KMS-11 (cell line): ENCODE measurements around the gene URGCP.

Source experiments
- H2AFZ ChIP-seq: fragments of 200-600 bp; sonication (generic); 2 replicates; pipeline ENCODE4 v1.6.1; 2016; ENCODE audit warnings: antibody characterized with exemption, mixed run types, low read depth
- H3K27ac ChIP-seq: fragments of 200-600 bp; sonication (generic); 2 replicates; pipeline ENCODE4 v1.6.1; 2016; ENCODE audit warnings: mild to moderate bottlenecking, mixed run types
- H3K27me3 ChIP-seq: fragments of 200-600 bp; sonication (generic); 2 replicates; pipeline ENCODE4 v1.6.1; 2017; ENCODE audit warnings: mild to moderate bottlenecking, low read depth, mixed run types, moderate library complexity; ENCODE audit not compliant: insufficient read depth
- H3K36me3 ChIP-seq: fragments of 200-600 bp; sonication (generic); 2 replicates; pipeline ENCODE4 v1.6.1; 2017; ENCODE audit warnings: mild to moderate bottlenecking, mixed run types; ENCODE audit not compliant: insufficient read depth
- H3K4me1 ChIP-seq: fragments of 200-600 bp; sonication (generic); 2 replicates; pipeline ENCODE4 v1.6.1; 2016; ENCODE audit warnings: mild to moderate bottlenecking, low read depth, mixed run types; ENCODE audit not compliant: poor library complexity, severe bottlenecking
- H3K4me2 ChIP-seq: fragments of 200-600 bp; sonication (generic); 2 replicates; pipeline ENCODE4 v1.7.0; 2016; ENCODE audit warnings: mild to moderate bottlenecking, mixed run types
- H3K4me3 ChIP-seq: fragments of 200-600 bp; sonication (generic); IDR thresholded peaks from 2 replicates; pipeline ENCODE4 v1.6.1; 2017; ENCODE audit warnings: low read depth, low read length, mixed read lengths; ENCODE audit not compliant: insufficient read depth
- H3K79me2 ChIP-seq: fragments of 200-600 bp; sonication (generic); 2 replicates; pipeline ENCODE4 v1.6.1; 2016; ENCODE audit warnings: low read depth, mixed run types; ENCODE audit not compliant: insufficient read depth
- H3K9ac ChIP-seq: fragments of 200-600 bp; sonication (generic); 2 replicates; pipeline ENCODE4 v1.6.1; 2016; ENCODE audit warnings: mild to moderate bottlenecking, mixed run types
- H4K20me1 ChIP-seq: fragments of 200-600 bp; sonication (generic); 2 replicates; pipeline ENCODE4 v1.6.1; 2016; ENCODE audit warnings: mild to moderate bottlenecking, mixed run types; ENCODE audit not compliant: insufficient read depth
- CTCF ChIP-seq: fragments of 200-600 bp; sonication (generic); conservative IDR thresholded peaks from 2 replicates; pipeline ENCODE4 v1.6.1; 2017; ENCODE audit warnings: low read depth, mild to moderate bottlenecking, antibody characterized with exemption, low read length, moderate library complexity, mixed read lengths

The URGCP gene

DNA sequence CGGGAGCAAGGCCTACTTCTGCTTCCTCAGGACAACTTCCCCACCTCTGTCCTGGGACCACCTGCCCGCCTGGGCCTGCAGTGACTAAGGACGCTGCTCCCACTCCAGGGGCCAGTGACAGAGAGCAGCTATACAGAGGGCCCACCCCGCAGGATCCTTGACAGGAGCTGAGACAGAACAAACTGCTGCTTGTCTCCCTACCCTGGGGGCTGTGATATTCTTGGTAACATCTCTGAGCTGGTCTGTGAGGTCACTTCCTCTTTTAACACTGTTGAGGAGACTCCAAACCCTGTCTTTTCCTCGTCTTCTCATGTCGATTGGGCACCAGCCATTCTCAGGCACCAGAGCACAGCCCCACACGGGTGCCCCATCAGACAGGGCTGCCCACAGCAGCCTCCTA is 30.2 kb downstream of the URGCP start:
- no peak for TF ChIP-seq CTCF
- no peak overlapping the region for H3K27ac ChIP-seq
- H2AFZ ChIP-seq = no peak overlapping the region
- H3K79me2 ChIP-seq = no peaks in the 10 kb centered on the region
- no peak overlapping the region for H3K9ac ChIP-seq
- no peaks in the 10 kb centered on the region; the same call in 1 of the 2 replicates for H3K36me3 ChIP-seq
- no peak overlapping the region for H3K4me2 ChIP-seq
- no peaks in the 10 kb centered on the region for H4K20me1 ChIP-seq
- no peaks in the 10 kb centered on the region for H3K27me3 ChIP-seq
- no peak overlapping the region for H3K4me3 ChIP-seq
- no peaks in the 10 kb centered on the region for H3K4me1 ChIP-seq

DNA sequence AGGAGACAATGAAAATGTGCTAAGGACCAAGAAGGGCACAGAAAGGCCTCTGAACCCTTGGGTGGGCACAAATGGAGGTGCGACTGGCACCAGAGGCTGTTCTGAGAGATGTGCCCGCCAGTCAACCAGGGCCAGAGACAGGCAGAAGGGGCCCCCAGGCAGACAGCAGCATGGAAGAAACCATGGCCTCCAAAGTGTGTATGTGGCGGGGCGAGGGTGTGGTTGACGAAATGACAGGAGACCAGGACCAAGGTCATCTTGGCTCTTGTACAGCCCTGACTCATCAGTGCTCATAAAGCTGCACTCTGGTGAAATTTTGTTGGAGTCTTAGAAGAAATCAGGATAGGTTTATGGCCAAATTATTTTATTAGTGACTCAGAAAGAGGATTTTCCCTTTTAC is 33.1 kb downstream of the URGCP start:
- TF ChIP-seq CTCF = no peak
- Histone ChIP-seq H3K9ac (no peak overlapping the region), H2AFZ (no peak overlapping the region)

DNA sequence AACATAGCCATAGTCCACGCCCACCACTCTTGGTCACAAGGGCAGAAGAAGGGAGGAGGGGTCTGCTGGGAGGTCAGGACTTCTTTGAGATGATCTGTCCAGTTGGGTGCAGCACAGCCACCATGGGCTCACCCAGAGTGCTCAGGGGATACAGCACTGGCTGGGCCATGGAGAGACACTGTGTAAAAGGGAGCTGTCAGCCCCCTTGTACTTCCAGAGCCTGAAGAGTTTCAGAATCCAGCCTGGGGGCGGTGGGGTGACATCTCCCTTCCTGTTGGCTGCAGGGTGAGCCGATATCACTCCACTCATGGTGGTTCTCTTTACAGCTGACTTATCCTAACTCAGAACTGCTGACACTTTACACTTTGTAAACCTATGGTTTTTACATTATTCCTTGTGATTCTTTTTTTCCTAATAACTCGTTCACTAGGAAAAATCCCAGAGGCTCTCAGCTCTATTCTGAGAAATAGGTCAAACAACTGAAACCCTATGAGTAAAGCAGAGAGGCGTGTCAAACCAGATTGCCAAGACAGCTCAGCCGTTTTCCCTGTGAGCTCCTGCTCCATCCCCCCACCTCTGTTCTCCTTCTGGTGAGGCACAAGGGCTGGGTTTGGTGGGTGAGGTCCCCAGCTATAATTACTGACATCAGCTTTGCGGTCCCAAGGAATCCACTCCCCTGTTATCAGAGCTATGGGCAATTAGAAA is 33.8 kb downstream of the URGCP start:
- Histone ChIP-seq H2AFZ (no peak overlapping the region), H3K4me2 (no peak overlapping the region), H3K4me1 (peaks cover 15% of the 10 kb centered on the region), H4K20me1 (no peaks in the 10 kb centered on the region), H3K36me3 (no peaks in the 10 kb centered on the region), H3K9ac (no peak overlapping the region), H3K79me2 (no peaks in the 10 kb centered on the region; the same call in 1 of the 2 replicates), H3K27me3 (no peaks in the 10 kb centered on the region; the same call in 1 of the 2 replicates), H3K4me3 (no peak overlapping the region), H3K27ac (no peak overlapping the region)
- no peak for TF ChIP-seq CTCF

More for the DNA sequence above, 33.1 kb downstream of the URGCP start:
- H3K36me3 ChIP-seq = no peaks in the 10 kb centered on the region; the same call in 1 of the 2 replicates
- no peak overlapping the region for H3K4me2 ChIP-seq
- peaks cover 7% of the 10 kb centered on the region for H3K4me1 ChIP-seq
- H4K20me1 ChIP-seq = no peaks in the 10 kb centered on the region
- no peaks in the 10 kb centered on the region; the same call in 1 of the 2 replicates for H3K27me3 ChIP-seq
- no peak overlapping the region for H3K27ac ChIP-seq
- no peaks in the 10 kb centered on the region for H3K79me2 ChIP-seq
- H3K4me3 ChIP-seq = no peak overlapping the region

DNA sequence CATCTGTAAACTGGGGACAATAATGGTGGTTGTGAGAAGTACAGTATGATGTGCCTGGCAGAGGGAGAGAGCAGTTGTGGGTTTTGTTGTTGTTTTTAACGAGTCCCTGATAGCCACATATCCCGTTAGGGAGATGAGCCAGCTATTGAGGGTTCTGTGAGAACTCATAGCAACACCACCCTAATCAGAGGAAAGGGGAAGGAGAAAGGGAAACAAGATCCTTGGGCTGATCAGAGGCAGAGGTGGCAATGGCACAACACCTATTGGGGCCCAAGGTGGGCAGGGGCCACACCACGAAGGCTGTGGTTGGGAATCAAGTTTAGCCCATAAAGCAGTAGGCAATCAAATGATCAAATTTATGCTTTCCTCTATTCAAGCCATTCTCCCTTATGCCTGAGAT is 35.3 kb downstream of the URGCP start:
- H3K79me2 ChIP-seq = no peaks in the 10 kb centered on the region; the same call in 1 of the 2 replicates
- peaks cover 18% of the 10 kb centered on the region for H3K4me1 ChIP-seq
- TF ChIP-seq CTCF = no peak
- H3K9ac ChIP-seq = no peak overlapping the region
- H3K27me3 ChIP-seq = no peaks in the 10 kb centered on the region; the same call in 1 of the 2 replicates
- no peaks in the 10 kb centered on the region for H4K20me1 ChIP-seq
- H3K36me3 ChIP-seq = peaks cover 9% of the 10 kb centered on the region; the same call in 1 of the 2 replicates
- no peak overlapping the region for H3K4me2 ChIP-seq
- H3K4me3 ChIP-seq = no peak overlapping the region
- no peak overlapping the region for H3K27ac ChIP-seq
- H2AFZ ChIP-seq = no peak overlapping the region
